GM12874 (cell line): ENCODE measurements around the gene PDE1A.

Experiments used
- CTCF ChIP-seq: IDR thresholded peaks from 2 replicates; pipeline ENCODE4 v1.5.1; 2011; ENCODE audit warnings: low read depth, mild to moderate bottlenecking, control low read depth, low read length, moderate library complexity; ENCODE audit not compliant: insufficient read depth

Gene PDE1A

GRCh38 chr2:182367401-182367800, 59.4 kb downstream of the PDE1A start:
- TF ChIP-seq CTCF: no peak

- no peak for TF ChIP-seq CTCF
Measured at GRCh38 chr2:182366628-182367027, 60.2 kb downstream of the PDE1A start.

GRCh38 chr2:182365855-182366254, 61.0 kb downstream of the PDE1A start:
- no peak for TF ChIP-seq CTCF

- no peak for TF ChIP-seq CTCF
Measured at GRCh38 chr2:182361477-182361876, 65.4 kb downstream of the PDE1A start.

- no peak for TF ChIP-seq CTCF
Measured at GRCh38 chr2:182360663-182361260, 66.1 kb downstream of the PDE1A start.

- no peak for TF ChIP-seq CTCF
Measured at GRCh38 chr2:182359990-182360662, 66.7 kb downstream of the PDE1A start.

GRCh38 chr2:182359027-182359989, 67.5 kb downstream of the PDE1A start:
- no peak for TF ChIP-seq CTCF
